Measurements from ENCODE around the gene MLIP.

Gene MLIP

GRCh38 chr6:54094293-54094692 lies 16.9 kb upstream of the MLIP start:
- Histone ChIP-seq H3K27ac (no peak overlapping the region), H3K4me3 (no peak overlapping the region)

GRCh38 chr6:54094786-54095185 lies 16.5 kb upstream of the MLIP start:
- H3K4me3 ChIP-seq, result no peak overlapping the region
- no peak overlapping the region for H3K27ac ChIP-seq

GRCh38 chr6:54095723-54096122 lies 15.5 kb upstream of the MLIP start:
- no peak overlapping the region for H3K4me3 ChIP-seq

GRCh38 chr6:54096811-54097210 lies 14.4 kb upstream of the MLIP start:
- Histone ChIP-seq H3K27ac (no peak overlapping the region), H3K4me3 (no peak overlapping the region)

More at GRCh38 chr6:54095723-54096122, 15.5 kb upstream of the MLIP start:
- H3K27ac ChIP-seq, result no peak overlapping the region

GRCh38 chr6:54097753-54098152 lies 13.5 kb upstream of the MLIP start:
- no peak overlapping the region for H3K4me3 ChIP-seq

DNA sequence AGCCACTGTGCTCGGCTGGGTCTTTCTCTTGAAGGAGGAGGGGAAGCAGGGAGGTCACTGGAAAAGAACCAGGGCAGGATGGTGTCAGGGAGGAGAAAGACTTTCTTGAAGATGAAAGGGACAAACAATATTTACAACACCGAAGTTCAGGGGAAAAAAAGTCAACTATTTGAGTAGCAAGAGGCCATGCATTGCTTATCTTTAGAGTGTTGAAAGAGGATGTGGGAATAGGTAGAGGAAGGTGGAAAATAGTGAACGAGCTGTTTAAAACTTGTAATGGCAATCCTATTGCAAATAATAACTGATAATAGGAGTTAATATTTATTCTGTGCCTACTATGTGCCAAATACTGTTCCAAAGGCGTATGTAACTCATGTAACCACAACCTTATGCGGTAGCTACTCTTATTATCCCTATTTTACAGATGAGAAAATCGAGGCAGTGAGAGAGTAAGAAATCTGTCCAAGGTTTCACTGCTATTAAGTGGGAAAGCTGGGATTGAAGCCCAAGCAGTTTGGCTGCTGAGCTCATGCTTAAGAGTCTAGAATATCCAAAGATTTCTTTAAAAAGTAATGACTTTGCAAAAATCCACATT lies 12.7 kb upstream of the MLIP start:
- H3K4me3 ChIP-seq, result no peak overlapping the region
- H3K27ac ChIP-seq, result no peak overlapping the region

More at GRCh38 chr6:54097753-54098152, 13.5 kb upstream of the MLIP start:
- H3K27ac ChIP-seq, result no peak overlapping the region

GRCh38 chr6:54099225-54099624 lies 12.0 kb upstream of the MLIP start:
- Histone ChIP-seq H3K4me3 (no peak overlapping the region), H3K27ac (no peak overlapping the region)

DNA sequence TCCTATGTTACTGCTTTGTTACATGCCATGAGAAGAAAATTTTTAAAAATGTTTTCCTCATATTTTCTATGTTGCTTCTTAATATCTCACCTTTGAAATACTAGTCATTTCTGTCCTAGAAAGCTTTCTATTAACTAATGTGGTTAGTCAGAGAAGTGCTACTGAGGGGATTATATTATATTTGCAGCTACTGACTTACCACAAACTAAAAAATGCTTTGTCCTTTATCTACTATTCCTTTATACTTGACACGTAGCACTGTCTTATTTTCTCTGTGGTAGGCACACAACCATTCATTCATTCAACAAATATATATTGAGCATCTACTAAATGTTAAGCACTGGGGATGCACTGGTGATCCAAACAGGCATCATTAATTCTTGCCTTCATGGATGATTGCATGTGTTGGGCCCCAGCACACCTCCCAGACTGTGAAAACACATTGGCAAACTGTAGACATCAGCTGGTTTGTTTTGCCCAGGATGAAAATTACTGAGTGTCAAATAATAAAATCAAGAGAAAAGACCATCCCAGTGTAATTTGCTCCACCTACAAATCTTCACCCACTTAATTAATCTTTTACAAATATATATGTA lies 10.7 kb upstream of the MLIP start:
- H3K4me3 ChIP-seq, result no peak overlapping the region
- no peak overlapping the region for H3K27ac ChIP-seq

- Histone ChIP-seq H3K4me3 (no peak overlapping the region), H3K27ac (no peak overlapping the region)
These were observed 9.0 kb upstream of the MLIP start for GRCh38 chr6:54102238-54102637.

DNA sequence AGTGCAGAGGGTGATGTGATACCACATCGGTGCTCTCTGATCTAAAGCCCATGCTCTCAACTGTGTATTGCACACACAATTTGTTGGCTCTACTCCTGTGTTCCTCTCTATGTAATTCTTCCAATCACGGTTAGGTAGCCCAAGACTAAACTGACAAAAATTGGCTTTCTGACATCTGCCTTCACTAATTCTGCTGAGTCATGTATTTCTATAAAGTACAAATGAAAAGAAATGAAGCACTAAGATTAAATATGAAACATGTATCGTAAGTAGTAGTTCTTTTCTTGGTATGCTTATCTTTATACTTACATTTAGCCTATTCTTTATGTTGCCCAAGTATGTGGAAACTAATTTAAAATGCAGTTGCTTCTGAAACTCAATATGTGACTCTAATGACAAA lies 7.7 kb upstream of the MLIP start:
- Histone ChIP-seq H3K4me3 (no peak overlapping the region), H3K27ac (no peak overlapping the region)

DNA sequence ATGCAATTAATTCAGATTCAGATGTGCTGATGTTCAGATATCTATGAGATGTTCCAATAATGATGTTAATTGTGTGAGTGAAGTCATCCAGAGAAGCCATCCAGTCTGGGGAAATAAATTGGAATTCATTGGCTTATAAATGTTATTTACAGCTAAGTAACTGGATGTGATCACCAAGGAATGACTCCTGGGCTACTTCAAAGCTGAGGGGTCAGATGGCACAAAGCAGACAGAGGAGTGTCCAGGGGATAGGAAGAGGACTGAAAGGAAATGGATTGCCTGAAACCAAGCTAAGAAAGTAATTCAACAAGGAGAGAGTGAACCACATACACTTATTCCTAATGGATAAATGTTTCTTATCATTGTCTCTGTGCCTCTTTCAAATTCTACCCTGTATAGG lies 4.5 kb upstream of the MLIP start:
- Histone ChIP-seq H3K4me3 (no peak overlapping the region), H3K27ac (no peak overlapping the region)

DNA sequence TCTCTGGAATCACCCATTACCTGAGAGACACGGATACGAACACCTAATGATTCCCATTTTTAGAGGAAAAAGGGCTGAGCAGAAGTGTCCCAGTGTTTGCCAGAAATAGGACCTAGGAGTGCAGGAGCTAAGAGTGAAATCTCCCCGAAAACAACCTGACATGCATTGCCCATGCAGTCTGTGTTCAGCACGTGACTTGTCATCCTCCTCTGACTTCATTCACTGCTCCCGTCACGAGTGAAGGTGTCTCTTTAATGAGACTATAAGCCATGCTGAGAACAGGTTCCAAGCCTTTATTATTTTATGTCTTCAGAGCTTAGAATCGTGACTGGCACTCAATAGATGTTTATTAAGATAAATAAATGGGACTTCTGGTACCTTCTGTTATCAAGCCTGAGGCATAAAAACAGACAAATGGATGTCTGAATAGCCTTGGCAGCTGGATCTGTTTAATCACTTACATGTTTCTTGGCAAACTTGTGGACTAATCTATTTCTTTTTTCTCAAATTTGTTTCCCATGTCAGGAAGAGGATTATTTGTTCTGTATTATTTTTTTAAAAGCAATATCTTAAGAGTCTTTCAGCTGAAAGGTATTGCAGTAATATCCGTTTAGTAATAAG lies 3.7 kb upstream of the MLIP start:
- H3K27ac ChIP-seq, result no peak overlapping the region
- no peak overlapping the region for H3K4me3 ChIP-seq

DNA sequence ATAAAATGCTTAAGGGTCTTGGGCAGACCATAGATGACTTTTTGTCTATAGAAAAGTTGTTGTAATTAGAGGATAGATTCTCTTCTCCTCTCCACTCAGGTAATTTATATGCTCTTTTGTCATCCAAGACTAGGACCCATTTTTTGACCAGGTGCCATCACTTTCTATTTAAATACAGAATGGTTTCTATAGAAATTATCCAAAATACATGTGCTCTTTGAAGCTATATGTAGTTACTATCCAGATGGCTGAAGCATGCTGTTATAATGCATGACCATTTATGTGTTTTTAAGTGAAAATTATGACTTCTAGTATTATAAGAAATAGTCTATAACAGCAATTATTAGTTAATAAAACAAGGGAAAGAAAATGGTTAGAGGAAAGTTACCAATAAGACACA lies 3.0 kb upstream of the MLIP start:
- Histone ChIP-seq H3K4me3 (no peak overlapping the region), H3K27ac (no peak overlapping the region)

GRCh38 chr6:54109586-54109985 lies 1.7 kb upstream of the MLIP start:
- Histone ChIP-seq H3K4me3 (no peak overlapping the region), H3K27ac (no peak overlapping the region)

GRCh38 chr6:54112151-54112650 lies 958 bp downstream of the MLIP start:
- Histone ChIP-seq H3K4me3 (no peak overlapping the region), H3K27ac (no peak overlapping the region)

DNA sequence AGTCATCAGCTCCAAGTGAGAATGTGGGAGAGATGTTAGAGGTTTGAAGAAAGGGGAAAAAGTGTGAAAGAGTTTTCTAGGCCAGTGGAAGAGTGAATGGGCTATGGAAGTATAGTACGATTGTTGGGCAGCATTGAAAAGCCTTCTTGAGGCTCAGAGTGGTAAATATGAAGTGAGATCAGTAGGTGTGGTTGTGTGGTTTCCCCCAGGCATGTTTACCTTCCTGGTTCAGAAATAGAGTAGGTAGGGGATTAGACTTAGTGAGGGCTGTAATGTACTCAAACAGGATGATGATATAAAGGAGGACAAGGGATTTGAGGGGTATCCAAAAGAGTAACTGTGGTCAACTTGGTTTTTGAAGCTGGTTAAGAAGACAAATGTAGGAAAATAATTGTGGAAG lies 3.7 kb downstream of the MLIP start:
- H3K4me3 ChIP-seq, result no peak overlapping the region
- H3K27ac ChIP-seq, result no peak overlapping the region

DNA sequence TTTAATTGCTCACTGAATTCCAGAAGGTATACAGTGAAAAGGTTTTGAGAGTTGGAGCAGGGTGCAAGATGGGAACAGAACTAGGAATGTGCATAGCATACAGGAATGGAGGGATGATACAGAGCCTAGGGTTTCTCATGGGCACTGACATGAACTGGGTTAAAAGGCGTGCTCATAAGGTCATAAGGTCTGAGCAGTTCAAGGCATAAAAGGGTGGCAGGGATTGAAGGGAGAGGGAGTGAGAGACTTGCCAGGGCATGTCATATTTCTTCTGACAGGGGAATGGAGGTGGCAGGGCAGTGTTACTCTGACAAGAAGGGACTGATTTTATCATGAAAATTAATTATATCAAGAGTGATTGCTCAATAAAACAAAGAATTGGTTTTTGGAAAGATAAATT lies 4.7 kb downstream of the MLIP start:
- Histone ChIP-seq H3K27ac (no peak overlapping the region), H3K4me3 (no peak overlapping the region)

- H3K27ac ChIP-seq, result no peak overlapping the region
- H3K4me3 ChIP-seq, result no peak overlapping the region
These were observed 6.9 kb downstream of the MLIP start for GRCh38 chr6:54118117-54118516.

DNA sequence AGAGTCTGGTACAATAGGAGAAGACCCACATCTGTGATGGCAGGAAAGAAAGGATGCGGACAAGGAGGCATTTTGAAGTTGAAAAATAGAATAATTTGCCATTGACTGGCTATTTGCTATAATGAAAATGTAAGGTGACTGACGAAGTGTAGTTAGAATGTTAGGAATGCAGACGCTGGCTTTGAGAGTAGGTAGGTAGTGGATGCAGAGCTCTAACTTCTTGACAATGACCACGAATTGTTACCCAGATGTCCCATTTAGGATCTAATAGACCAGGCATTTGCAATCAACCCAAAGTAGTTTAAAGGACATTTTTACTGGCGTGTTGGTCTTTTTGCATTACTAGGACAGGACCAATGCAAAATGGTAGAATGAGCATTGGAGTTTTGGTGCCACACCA lies 14.2 kb downstream of the MLIP start:
- H3K27ac ChIP-seq, result no peak overlapping the region
- no peak overlapping the region for H3K4me3 ChIP-seq

- Histone ChIP-seq H3K4me3 (no peak overlapping the region), H3K27ac (no peak overlapping the region)
These were observed 18.9 kb downstream of the MLIP start for GRCh38 chr6:54130179-54130578.

- Histone ChIP-seq H3K4me3 (no peak overlapping the region), H3K27ac (no peak overlapping the region)
These were observed 21.3 kb downstream of the MLIP start for GRCh38 chr6:54132587-54132986.

DNA sequence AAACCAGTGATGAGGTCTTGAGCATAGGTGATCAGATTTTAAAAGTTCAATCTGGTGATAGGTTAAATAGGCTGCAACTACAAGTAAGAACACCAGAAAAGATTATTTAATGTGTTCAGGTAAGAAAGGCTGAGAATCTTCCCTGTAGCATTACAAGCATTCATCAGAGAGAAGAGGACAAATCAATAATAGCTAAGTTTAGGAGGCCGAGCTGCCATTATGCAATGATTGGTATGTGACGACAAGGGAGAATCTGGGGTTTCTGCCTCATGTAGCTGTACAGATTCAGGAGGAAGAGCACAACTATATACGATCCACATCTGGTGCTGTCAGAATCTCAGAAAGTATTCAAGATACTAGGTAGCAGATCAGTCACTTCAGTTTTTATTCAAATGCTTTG lies 21.9 kb downstream of the MLIP start:
- no peak overlapping the region for H3K4me3 ChIP-seq
- no peak overlapping the region for H3K27ac ChIP-seq
